GM18517 (cell line): ENCODE results near the gene CDKN2C.

Experiments used
- ATAC-seq: cut with Tn5 transposase; IDR thresholded peaks from one replicate; pipeline ENCODE4 v1.9.1; 2021; ENCODE audit warnings: mild to moderate bottlenecking, moderate library complexity; ENCODE audit not compliant: unreplicated experiment

CDKN2C gene

DNA sequence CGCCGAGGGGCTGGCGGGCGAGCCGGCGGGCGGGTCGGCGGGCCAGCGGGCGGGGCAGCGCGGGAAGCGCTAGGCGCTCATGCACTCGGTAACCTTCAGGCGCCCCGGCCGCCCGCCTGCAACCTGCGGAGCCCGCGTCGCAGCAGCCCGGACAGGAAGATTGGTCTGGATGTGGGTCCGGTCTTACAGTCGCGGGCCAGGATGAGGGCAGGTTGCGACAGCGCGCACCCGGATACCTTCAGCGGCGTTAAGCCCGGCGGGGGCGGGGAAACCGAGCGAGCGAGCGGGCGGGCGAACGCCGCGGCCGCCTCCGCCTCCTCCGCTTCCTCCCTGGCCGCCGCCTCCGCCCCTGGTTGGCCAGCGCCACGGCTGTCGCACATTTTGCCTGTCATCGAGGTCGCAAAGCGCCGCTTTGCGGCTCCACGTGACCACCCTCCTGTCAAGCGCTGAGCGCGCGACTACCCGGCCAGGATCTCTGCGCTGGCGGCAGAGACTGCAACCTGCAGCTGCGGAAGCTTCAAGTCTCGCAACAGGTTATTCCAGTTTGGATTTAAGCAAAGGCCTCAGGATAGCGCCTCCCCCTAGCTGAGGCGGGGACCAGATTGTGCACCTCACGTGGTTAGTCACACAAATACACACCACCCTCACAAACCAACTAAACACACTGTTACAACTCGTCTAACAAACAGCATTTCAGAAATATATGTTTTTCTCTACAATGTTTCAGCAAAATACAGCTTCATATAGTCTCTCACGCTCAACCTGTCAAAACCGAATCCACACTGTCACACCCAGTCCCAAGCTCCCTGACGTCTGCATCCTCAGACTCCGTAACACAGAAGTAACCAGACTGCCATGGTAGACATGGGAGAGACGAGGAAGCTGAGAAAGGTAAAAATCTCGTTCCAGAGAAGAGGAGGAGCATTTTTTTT is 9.9 kb upstream of the CDKN2C start, which contains the start of gene FAF1:
TSS of gene FAF1 (minus strand) at position 355 of the 932 bp plus-strand sequence. CDS start 456 bp downstream, outside the sequence.
- ATAC-seq = peak; percentile 85

DNA sequence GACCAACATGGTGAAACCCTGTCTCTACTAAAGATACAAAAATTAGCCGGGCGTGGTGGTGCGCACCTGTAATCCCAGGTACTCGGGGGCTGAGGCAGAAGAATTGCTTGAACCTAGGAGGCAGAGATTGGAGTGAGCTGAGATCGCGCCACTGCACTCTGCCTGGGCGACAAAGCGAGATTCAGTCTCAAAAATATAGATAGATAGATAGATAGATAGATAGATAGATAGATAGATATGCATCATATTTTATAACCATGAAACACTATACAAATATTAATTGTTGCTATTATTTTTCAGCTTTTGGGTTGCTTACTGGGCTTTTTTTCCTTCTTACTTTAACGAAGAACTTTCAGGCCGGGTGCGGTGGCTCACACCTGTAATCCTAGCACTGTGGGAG is 5.2 kb upstream of the CDKN2C start:
- ATAC-seq = no peak

- no peak for ATAC-seq
These were observed 3.1 kb upstream of the CDKN2C start for GRCh38 chr1:50966991-50967390.

GRCh38 chr1:50967416-50968157 is 2.5 kb upstream of the CDKN2C start:
- no peak for ATAC-seq

DNA sequence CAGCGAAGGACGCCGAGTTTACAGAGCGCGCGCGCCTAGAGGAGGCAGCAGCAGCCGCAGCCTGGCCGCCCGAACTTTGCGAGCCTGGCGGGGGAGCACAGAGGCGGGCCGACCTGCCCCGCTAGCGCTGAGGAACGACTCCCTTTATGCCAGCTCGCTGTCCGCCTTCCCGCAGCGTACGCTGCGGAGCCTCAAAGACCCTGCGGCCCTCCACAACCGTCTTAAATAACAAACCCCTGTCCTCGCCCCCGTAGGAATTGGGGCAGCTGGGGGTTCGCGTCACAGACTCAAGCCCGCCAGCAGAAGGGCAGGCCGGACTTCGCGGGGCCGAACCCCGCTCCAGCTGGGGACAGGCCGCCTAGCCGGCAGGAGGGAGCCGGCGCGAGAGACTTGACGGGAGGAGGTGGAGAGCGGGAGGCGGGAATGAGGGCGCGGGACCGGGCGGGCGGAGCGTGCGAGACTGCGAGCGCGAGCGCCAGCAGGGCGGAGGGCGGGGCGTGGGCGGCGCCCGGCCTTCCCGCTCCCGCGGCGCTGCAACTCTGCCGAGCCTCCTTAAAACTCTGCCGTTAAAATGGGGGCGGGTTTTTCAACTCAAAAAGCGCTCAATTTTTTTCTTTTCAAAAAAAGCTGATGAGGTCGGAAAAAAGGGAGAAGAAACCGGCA is 1.8 kb upstream of the CDKN2C start:
- ATAC-seq = peak; percentile 52

DNA sequence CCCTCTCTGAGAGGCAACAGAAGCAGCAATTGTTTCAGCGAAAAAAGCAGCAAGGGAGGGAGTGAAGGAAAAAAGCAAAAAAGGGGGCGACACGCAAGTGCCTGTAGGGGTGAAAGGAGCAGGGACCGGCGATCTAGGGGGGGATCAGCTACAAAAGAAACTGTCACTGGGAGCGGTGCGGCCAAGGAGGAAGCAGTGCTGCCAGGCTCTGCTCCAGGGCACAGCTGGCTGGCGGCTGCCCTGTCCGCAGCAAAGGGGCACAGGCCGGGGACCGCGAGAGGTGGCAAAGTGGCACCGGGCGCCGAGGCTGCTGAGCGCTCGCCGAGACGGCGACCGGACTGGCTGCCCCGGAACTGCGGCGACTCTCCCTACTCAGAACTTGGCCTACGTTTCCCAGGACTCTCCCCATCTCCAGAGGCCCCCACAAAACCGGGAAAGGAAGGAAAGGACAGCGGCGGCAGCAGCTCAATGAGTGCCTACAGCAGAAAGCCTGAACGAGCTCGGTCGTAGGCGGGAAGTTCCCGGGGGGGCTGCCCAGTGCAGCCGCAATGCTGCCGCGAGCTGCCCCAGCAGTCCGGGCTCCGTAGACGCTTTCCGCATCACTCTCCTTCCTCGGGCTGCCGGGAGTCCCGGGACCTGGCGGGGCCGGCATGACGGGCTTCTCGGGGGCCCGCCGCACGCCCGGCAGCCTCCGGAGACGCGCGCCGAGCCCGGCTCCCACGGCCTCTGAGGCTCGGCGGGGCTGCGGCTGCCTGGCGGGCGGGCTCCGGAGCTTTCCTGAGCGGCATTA is 1.0 kb upstream of the CDKN2C start:
- ATAC-seq = peak; percentile 13

GRCh38 chr1:50970509-50970887 is 453 bp downstream of the CDKN2C start:
- no peak for ATAC-seq

DNA sequence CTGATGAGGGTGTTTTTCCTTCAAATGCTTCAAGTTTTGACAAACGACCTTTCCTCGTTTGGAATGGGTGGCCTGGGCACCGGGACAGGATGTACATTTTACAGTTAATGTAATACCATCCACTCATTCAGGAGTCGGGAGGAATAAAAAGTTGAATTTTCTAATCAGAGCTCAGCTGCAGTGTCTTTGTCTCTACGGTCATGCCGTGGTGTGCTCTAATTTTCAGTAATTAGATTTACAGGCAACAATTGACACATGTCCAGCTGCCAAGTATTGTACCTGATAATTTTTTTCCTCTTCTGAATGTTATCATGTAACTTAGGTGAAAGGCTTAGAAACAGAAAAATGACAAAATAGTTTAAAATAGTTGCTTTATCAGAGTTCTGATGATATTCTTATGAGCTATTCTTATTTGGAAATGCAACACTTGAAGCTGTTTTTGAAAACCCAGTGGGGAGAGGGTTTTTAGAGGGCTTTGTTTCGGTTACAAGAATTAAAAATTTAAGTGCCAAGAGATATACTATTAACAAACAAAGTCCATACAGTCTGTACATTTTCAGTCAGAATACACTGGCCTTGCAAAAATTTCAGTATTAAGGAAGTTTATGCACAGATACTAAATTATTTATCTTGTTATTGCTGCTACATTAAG is 1.0 kb downstream of the CDKN2C start:
- ATAC-seq = no peak

DNA sequence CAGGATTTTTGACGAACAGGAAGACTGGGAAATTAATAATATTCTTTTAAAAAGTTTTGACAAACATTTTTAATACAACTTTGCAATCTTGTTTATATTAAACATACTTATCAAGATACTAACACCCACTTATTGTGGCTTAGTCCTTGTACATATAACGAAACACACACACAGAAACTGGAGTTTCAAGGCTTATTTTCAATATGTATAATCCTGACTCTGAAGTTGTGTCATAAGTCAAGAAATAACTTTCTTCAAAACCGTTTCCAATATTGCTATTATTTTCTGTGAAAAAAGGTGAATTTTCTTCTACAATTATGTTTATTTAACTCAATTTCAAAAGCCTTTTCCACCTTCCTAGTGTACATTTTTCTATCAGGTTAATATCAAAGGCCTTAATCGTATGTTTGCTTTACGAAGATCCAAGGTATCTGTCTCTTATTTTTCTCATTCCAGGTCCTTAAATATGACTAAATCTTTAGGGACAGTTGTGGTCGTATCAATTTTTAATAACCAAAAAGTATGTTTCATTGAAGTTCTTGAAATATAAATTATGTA is 1.8 kb downstream of the CDKN2C start:
- no peak for ATAC-seq

GRCh38 chr1:50972766-50973165 is 2.7 kb downstream of the CDKN2C start:
- no peak for ATAC-seq

GRCh38 chr1:50973255-50973654 is 3.2 kb downstream of the CDKN2C start:
- no peak for ATAC-seq

- ATAC-seq = no peak
These were observed 4.0 kb downstream of the CDKN2C start for GRCh38 chr1:50973875-50974617.

DNA sequence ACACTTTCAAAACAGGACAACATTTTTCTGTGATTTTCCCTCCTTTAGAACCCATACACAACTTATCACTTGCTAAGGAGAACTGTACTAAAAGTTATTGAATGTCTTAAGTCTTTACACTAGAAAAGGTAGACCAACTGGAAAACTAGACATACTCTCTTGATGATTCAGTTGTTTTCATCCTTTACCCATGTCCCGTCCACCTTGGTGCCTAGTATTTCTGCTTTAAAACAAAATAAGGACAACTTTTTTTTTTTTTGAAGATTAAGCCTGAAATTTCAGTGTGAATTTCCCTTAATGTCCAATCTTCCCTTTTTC is 4.5 kb downstream of the CDKN2C start:
- no peak for ATAC-seq

DNA sequence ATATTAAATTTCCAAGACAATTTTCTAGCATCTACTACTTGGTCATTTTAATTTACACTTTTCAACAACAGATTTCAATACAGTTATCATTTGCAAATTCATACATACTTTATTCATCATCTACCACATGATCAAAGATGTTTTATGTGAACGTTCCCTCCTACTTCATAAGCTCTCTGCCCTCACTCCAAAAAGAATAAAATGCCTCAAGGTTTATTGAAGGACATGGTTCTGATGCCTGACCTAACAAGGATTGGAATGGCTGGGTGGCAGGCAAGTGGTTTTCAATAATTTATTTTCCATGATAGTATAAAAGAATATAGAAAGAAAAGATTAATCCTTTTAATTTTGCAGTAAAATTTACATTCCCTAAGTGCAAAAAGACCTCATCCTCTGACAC is 5.4 kb downstream of the CDKN2C start:
- ATAC-seq = no peak

- ATAC-seq = no peak
These were observed 6.3 kb downstream of the CDKN2C start for GRCh38 chr1:50976111-50976889.

DNA sequence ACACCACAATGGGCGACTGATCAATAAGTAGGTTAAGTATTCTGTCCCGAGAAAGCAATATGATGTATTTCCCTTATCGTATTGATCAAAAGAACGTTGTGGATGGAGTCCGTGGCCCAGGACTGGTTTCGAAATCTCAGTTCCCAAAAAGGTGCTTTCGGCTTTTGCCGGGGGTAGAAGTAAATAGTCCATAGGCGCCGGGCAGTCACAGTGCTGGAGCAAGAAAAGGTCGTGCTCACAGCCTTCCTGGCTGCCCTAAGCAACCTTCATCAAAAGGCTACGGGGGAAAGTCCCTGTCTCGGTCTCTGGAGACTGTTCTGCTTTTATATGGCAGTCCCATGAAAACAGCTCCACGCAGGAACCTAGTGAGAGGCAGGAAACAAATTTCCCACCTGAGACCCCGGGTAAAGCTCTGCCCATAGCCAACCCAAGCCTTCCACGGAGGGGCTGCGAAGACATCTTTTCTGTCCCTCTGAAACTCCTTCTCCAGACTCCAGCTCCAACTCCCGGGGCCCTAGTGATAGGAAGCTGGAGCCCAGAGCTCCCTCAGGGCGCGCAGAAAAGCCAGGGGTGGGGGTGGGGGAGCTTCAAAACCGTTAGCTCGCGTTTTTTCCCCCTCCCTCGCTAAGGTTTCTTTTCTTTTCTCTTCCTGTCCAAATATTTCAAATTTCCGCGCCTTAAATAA is 7.0 kb downstream of the CDKN2C start:
- ATAC-seq = peak; percentile 46

DNA sequence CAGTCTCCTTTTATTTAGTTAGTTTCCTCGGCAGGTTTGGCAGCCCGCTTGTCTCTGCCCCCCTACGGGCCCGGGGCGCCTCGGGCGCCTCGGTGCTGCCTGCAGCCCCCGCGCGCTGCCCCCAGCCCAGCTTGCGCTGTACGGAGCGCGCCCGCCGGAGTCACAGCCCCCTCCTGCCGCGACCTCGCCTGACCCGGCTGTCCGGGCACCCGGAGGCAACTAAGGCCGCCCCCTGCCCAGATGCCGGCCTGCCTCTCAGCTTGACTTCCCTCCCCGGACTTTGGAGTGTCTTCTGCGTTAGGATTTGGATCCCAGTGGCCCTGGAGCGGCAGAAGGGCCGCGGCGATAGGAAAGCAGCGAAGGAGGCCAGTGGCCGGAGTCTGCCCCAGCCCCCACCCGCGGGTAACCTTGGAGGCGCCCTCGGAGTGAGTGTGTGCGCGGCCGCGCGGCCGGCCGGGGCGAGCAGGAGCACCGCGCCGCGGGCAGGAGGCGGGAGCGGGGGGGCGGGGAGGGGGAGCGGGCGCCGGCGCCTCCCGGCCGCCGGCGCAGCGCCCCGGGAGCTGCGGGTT is 7.6 kb downstream of the CDKN2C start:
- ATAC-seq = peak; percentile 54
